NCI-H524 (cell line): ENCODE measurements around the gene CYS1.

Source experiments
- DNase-seq, 2 experiments: peaks; one replicate each; lab custom pipeline; 2025; lab: John Stamatoyannopoulos, UW

CYS1 gene

GRCh38 chr2:10071595-10071994, 8.6 kb downstream of the CYS1 start:
- DNase-seq, result no peak

DNA sequence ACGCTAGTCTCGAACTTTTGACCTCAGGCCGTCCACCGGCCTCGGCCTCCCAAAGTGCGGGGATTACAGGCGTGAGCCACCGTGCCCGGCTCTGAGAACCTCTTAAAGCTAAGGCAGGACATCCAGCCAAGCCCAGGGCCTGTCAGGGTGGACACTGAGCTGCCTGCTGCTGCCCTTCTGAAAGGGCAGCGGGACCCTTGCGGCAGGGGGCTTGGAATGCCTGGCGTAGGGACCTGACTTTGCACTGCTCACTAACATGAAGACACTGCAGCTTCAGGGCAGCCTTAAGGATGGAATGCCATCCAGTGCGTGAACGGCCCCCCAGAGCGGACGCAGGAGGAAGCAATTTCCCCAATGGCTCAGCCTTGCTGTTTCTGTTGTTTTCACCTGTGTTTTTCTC, 9.0 kb downstream of the CYS1 start:
- no peak for DNase-seq

DNA sequence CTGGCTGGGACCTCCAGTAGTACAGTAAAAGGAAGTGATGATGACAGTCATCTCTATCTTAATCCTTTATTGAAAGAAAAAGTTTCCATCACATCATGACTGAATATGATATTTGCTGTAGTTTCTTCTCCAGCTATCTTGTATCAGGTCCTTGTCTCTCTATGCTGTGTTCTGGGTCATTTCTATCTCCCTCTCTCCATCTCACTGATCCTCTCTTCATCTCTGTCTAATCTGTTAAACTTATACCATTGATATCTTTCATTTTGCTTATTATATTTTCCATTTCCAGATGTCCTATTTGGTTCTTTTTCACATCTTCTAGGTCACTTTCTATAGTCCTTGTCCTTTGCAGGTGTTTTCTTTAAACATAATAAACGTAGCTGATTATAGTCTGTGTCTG, 12.3 kb downstream of the CYS1 start:
- no peak for DNase-seq

GRCh38 chr2:10067330-10067729, 12.9 kb downstream of the CYS1 start:
- no peak for DNase-seq

- no peak for DNase-seq
Observed at GRCh38 chr2:10065773-10066055, 14.5 kb downstream of the CYS1 start.

GRCh38 chr2:10064932-10065772, 15.1 kb downstream of the CYS1 start:
- no peak for DNase-seq

DNA sequence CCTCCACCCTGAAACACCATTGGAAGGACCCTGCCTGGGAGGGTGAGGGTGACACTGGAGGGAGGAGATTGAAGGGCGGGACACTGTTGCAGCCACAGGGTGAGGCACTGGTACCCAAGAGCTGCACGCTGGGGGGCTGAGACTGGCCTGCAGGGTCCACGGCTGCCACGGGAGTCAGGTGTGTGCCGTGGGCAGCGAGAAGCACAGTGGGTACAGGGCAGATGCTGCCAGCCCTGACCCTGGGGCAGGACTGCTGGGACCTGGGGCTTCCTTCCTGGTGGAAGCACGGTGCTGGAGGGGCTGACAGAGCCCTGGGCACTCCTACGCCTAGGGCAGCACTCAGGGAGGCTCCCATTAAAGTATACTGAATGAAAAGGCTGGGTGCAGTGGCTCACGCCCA, 16.6 kb downstream of the CYS1 start:
- DNase-seq, result no peak

GRCh38 chr2:10062931-10063365, 17.3 kb downstream of the CYS1 start:
- DNase-seq, result no peak

DNA sequence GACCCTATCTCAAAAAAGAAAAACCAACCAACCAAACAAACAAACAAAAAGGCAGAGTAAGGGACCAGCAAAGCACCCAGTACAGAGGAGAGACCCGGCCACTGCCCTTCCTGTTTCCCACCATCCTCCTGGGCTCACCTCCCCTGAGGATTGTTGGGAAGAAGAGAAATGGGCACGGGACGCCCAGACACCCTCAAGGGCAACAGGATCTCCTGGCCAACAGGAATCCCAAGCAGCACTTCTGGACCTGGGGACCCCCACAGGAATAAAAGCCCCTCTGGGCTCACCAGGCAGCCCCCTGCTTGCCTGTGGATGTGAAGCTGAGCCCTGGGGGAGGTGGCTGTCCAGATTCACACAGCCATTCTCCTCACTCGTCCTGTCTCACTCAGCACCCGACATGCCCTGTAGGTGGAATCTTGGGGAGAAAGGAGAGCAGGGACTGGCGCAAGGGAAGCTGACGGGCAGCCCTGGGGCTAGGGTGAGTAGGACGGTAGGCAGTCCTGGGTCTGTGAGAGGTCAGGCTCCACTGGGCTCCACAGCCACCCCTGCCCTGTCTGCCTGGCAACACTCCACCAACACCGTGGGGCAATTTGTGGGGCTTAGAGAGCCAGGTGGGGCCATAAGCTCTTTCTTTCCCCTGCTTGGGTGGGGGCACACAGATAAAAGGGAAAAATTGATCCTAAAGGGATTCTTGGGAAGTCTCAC, 18.8 kb downstream of the CYS1 start:
- no peak for DNase-seq

GRCh38 chr2:10059552-10060335, 20.5 kb downstream of the CYS1 start:
- DNase-seq, result no peak

DNA sequence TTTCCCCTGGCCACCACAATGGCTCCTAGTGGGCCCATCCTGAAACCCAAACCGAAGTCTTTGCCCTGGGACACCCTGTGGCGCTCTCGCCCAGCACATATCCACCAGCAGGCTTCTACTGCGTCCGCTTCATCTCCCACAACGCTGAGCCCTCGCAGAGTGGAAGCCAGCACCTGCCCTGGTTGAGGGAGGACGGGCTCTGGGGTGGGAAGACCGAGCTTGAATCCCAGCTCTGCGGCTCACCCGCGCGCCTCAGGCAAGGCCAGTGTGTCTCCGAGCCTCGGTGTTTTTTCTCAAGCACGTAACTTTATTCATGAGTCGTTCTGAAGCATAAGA, 21.2 kb downstream of the CYS1 start:
- DNase-seq, result no peak

GRCh38 chr2:10058251-10059015, 21.8 kb downstream of the CYS1 start:
- DNase-seq, result no peak

DNA sequence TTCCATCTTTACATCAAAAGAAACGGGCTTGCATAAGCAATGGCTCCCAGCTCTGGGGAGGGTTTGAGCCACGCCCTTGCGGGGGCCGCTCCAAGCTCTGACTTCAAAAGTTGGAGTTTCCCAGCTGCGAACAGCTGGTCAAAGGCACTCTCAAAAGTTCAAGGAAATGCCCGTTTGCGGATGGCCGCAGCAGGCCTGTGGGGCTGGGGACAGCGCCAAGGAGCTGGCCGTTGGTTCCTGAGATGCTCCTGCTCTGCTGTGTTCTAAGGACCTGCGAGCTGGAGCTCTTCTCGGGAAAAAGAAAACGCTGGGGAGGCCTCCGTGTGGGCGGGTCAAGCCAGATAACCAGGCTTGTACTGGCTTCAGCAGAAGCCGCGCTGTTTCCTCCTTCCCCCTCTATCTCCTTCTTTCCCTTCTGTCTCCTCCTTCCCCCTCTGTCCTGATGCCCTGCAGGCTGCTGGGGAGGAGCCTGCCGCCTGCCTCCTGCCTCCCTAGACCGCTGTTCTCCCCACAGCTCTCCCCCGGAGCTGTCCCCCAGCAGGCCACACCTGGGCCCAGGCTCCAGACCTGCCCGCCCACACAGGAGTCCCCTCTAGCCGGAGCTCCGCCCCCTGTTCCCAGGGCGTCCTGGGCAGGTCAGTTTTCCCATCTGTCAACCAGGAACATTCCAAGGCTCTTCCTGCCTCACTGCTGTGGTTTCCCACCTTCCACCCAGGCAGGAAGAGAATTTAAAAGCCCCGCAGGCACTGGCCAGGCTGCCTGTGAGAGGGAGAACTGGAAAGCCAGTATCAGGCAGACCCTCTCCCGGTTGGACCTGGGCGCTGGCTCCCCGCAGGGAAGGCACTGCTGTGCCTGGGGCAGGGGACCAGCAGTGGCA, 22.7 kb downstream of the CYS1 start:
- DNase-seq, result no peak

- DNase-seq, result no peak
Observed at GRCh38 chr2:10056439-10056838, 23.8 kb downstream of the CYS1 start.

DNA sequence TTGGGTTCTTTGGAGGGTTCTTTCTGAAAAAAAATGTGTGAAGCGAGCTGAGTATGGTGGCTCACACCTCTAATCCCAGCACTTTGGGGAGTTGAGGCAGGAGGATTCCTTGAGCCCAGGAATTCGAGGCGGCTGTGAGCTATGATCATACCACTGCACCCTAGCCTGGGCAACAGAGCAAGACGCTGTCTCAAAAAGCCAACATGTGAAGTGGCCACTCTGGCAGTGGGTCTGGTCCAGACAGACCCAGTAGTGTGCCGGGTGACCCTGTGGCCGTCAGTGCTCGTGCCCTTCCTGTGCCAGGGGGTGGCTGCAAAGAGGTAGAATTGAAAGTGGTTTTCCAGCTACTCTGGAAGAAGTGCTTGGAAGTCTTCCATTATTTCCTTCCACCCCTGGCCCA, 25.2 kb downstream of the CYS1 start:
- no peak for DNase-seq

DNA sequence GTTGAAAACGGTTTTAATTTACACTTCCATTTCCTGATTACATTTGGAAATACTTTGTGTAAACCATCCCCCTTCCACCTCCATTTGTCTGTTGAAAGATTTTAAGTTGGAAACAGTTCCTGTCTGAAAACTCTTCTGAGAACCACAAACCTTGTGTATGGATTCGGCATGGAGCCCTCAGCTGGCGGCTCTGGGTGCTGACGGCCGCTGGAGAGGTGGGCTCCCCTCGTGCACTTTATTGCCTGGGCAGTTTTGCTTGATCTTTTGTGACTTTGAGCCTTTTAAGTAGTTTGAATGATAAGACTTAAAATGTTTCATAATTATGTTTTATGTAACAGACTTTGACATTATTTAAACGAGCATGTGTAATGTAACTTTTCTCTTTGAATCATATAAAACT, 25.8 kb downstream of the CYS1 start:
- no peak for DNase-seq

- DNase-seq, result no peak
Observed at GRCh38 chr2:10053351-10053750, 26.9 kb downstream of the CYS1 start.

DNA sequence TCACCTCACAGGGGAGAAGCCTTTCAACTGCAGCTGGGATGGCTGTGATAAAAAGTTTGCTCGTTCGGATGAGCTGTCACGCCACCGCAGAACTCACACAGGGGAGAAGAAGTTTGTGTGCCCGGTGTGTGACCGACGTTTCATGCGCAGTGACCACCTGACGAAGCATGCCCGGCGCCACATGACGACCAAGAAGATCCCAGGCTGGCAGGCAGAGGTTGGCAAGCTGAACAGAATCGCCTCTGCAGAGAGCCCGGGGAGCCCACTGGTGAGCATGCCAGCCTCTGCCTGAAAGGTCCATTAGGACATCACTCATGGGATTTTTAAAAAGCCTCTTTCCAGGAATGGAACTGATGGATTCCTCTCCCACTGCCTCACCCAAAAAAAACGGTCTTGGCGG, 28.0 kb downstream of the CYS1 start:
- no peak for DNase-seq

DNA sequence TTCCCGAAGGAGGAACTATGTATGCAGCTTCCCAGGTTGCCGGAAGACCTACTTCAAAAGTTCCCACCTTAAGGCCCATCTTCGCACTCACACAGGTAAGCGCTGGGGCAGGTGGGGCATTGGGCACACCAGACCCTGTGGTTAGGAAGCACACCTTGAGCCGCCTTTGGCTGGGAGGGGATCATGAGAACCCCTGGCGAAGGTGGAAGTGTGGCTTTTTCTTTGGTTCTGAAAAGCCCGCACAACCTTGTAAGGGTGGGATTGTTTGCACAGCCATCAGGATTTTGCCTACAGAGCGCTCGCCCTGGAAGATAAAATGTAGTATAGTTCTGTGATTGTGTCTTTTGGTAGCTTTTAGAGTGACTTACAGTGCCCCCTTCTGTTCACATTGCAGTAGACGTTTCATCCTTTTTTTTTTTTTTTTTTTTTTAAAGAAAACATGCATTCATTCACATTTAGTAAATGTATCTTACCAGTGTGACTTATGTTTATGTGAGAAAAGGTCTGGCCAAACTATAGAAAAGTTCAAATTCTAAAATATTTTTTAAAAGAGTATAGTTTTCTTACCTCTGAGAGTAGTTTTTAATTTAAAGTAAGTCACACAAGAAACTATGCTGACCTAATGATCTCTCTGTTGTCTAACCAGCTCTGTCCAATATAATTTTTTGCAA, 31.6 kb downstream of the CYS1 start:
- peak in 1 of 2 experiments; percentile 63 for DNase-seq

DNA sequence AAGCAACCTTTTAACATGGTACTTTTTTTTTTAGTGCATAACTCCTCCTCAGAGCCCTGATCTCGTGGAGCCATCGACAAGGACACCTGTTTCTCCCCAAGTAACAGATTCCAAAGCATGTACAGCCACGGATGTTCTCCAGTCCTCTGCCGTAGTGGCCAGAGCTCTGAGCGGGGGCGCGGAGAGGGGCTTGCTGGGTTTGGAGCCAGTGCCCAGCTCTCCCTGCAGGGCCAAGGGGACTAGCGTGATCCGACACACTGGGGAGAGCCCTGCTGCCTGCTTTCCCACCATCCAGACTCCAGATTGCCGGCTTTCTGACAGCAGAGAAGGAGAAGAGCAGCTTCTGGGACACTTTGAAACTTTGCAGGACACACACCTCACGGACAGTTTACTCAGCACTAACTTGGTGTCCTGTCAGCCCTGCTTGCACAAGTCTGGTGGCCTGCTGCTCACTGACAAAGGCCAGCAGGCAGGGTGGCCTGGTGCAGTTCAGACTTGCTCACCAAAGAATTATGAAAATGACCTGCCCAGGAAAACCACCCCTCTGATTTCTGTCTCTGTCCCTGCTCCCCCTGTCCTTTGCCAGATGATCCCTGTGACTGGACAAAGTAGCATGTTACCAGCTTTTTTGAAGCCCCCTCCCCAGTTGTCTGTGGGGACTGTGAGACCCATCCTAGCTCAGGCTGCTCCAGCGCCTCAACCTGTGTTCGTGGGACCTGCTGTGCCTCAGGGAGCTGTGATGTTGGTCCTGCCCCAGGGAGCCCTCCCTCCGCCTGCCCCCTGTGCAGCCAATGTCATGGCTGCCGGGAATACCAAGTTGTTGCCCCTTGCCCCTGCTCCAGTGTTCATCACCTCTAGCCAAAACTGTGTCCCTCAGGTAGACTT, 32.4 kb downstream of the CYS1 start:
- no peak for DNase-seq
